Testis (tissue), 3 donors: ENCODE results near the gene OTOF. TPM values are rescaled to one million over a fixed set of nuclear protein-coding genes. Genes with fewer than 3 reads are reported as not detected.

ENCODE experiments used
- DNase-seq: peaks from one replicate; pipeline ENCODE4 v3.0.0-alpha.2; 2019
- H3K27ac ChIP-seq, 2 donors: fragments of 200-600 bp; sonication (generic); one replicate each; pipeline ENCODE4 v1.5.1; 2019
- H3K27me3 ChIP-seq: fragments of 200-600 bp; sonication (generic); one replicate; pipeline ENCODE4 v1.5.1; 2019
- H3K36me3 ChIP-seq: fragments of 200-600 bp; sonication (generic); one replicate; pipeline ENCODE4 v1.5.1; 2017; ENCODE audit warnings: low read depth; ENCODE audit errors: missing control alignments
- H3K4me1 ChIP-seq: fragments of 200-600 bp; sonication (generic); one replicate; pipeline ENCODE4 v1.5.1; 2019
- H3K4me3 ChIP-seq, 2 donors: fragments of 200-600 bp; sonication (generic); one replicate each; pipeline ENCODE4 v1.5.1; 2017 to 2019
- H3K9me3 ChIP-seq: fragments of 200-600 bp; sonication (generic); one replicate; pipeline ENCODE4 v1.5.1; 2017
- POLR2A ChIP-seq: fragments of 450-650 bp; IDR thresholded peaks from one replicate; pipeline ENCODE4 v1.6.1; 2017; ENCODE audit warnings: antibody characterized with exemption, mild to moderate bottlenecking, moderate library complexity
- WGBS, 2 donors: methylation state at CpG; one replicate each; pipeline ENCODE4 v1.1.5; 2018; 5-methylcytosine and 5-hydroxymethylcytosine counted together
- intact Hi-C: fragments of 100-400 bp; cut with DNase I; formaldehyde crosslinking; loops from one replicate; pipeline ENCODE4 v1.15.1; 2023; ENCODE audit warnings: low total_unique reads
- polyA plus RNA-seq: library from polyadenylated mRNA; stranded (reverse); fragments of 350-450 nt; fragmentation: Illumina TruSeq; extraction: RNeasy Lipid Tissue Mini Kit (QIAGEN cat#74804); gene quantifications from one replicate; pipeline ENCODE4 v1.2.3, GENCODE V29; 2014; ENCODE audit warnings: low read depth, low replicate concordance; ENCODE audit not compliant: insufficient read depth
- total RNA-seq, 2 donors: library from RNA; depleted of rRNA; stranded (reverse); fragments of >200 nt; gene quantifications; one replicate each; pipeline ENCODE4 v1.2.3, GENCODE V29; 2016
- TF ChIP-seq, protein P1 (sequence below), 3 experiments: fragments of 450-650 bp in 2 of 3; fragments of 200-600 bp in 1 of 3; sonication (generic) in 1 of 3; IDR thresholded peaks; one replicate each; pipeline ENCODE4 v1.5.1; 2016 to 2019; ENCODE audit warnings: antibody characterized with exemption in 3 of 3, mild to moderate bottlenecking in 2 of 3, moderate library complexity in 1 of 3

The OTOF gene
- total and polyA plus RNA-seq, 3 donors from 2014 or later, result 1.6 to 2.2 (median 1.7) TPM

DNA sequence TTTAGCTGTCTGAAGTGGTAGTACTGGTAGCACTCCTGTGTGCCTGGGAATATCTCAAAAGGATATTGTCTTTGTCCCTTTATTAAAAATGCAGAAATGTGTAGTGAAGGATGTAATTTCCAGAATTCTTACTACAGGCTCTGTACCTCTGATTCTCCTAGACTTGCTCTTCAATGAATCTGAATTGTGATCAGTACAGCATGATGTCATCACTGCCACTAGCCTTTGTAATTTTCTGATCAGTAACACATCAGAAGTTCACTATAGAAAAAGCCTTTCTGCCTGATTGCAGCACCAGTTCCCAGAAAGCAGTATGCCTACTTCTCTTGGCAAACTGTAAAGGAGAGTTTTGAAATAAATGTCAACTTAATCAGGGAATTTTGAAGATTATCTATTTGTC, 29.2 kb upstream of the OTOF start:
- H3K4me1 ChIP-seq, result peaks cover 5% of the 10 kb centered on the region
- no peaks in the 10 kb centered on the region for H3K36me3 ChIP-seq
- no peak for TF ChIP-seq POLR2A
- TF ChIP-seq, protein P1, sequence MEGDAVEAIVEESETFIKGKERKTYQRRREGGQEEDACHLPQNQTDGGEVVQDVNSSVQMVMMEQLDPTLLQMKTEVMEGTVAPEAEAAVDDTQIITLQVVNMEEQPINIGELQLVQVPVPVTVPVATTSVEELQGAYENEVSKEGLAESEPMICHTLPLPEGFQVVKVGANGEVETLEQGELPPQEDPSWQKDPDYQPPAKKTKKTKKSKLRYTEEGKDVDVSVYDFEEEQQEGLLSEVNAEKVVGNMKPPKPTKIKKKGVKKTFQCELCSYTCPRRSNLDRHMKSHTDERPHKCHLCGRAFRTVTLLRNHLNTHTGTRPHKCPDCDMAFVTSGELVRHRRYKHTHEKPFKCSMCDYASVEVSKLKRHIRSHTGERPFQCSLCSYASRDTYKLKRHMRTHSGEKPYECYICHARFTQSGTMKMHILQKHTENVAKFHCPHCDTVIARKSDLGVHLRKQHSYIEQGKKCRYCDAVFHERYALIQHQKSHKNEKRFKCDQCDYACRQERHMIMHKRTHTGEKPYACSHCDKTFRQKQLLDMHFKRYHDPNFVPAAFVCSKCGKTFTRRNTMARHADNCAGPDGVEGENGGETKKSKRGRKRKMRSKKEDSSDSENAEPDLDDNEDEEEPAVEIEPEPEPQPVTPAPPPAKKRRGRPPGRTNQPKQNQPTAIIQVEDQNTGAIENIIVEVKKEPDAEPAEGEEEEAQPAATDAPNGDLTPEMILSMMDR (IDR thresholded peaks at IDR 0.05), result no peak
- H3K9me3 ChIP-seq, result no peaks in the 10 kb centered on the region
- no peak for DNase-seq
- intact Hi-C loops, result no loop called here
- H3K27me3 ChIP-seq, result no peaks in the 10 kb centered on the region
- H3K27ac ChIP-seq, result no peak overlapping the region
- H3K4me3 ChIP-seq, result no peak overlapping the region

GRCh38 chr2:26506279-26506678, 28.4 kb upstream of the OTOF start:
- no peaks in the 10 kb centered on the region for H3K36me3 ChIP-seq
- no peaks in the 10 kb centered on the region for H3K27me3 ChIP-seq
- TF ChIP-seq POLR2A, result no peak
- TF ChIP-seq, protein P1 (IDR thresholded peaks at IDR 0.05), result no peak
- intact Hi-C loops, result no loop called here
- H3K9me3 ChIP-seq, result no peaks in the 10 kb centered on the region
- 77 to 83% methylated on average over 3 to 4 of the region's 4 CpGs for WGBS, 2 donors
- no peak overlapping the region for H3K4me3 ChIP-seq
- peaks cover 5% of the 10 kb centered on the region for H3K4me1 ChIP-seq
- no peak for DNase-seq
- no peak overlapping the region for H3K27ac ChIP-seq

DNA sequence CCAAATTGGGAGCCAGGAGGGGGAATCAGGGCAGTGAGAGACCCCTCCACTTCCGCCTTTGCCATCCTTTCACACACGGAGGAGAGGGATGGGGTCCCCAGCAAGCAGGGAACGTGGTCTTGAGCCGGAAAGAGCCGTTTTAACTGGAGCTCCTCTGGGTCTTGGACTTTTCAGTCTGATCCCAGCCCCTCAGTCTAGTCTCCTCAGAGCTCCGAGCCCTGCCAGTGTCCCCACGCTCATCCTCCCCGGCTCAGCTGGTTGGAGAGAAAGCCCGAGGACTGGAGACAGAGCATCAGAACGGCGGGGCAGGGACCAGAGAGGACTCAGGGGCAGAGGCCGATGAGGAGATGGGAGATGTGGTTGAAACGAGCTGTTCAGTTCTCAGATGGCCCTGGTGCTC, 26.1 kb upstream of the OTOF start:
- WGBS, 2 donors, result 39 to 48% methylated on average over 11 to 13 of the region's 13 CpGs
- intact Hi-C loops, result no loop called here
- no peaks in the 10 kb centered on the region for H3K36me3 ChIP-seq
- H3K27ac ChIP-seq, result no peak overlapping the region
- H3K9me3 ChIP-seq, result no peaks in the 10 kb centered on the region
- H3K4me3 ChIP-seq, result peak overlapping the region; percentile 56 to 58
- no peak for DNase-seq
- no peaks in the 10 kb centered on the region for H3K27me3 ChIP-seq
- peaks cover 5% of the 10 kb centered on the region for H3K4me1 ChIP-seq
- TF ChIP-seq, protein P1 (IDR thresholded peaks at IDR 0.05), result no peak
- no peak for TF ChIP-seq POLR2A

GRCh38 chr2:26503231-26503880, 25.4 kb upstream of the OTOF start:
- no peak for TF ChIP-seq POLR2A
- TF ChIP-seq, protein P1 (IDR thresholded peaks at IDR 0.05), result peak; percentile 43 to 75 (median 70)
- Histone ChIP-seq H3K4me1 (peaks cover 5% of the 10 kb centered on the region), H3K36me3 (no peaks in the 10 kb centered on the region), H3K9me3 (no peaks in the 10 kb centered on the region), H3K27ac (no peak overlapping the region), H3K4me3 (peak overlapping the region; percentile 56 to 58), H3K27me3 (no peaks in the 10 kb centered on the region)
- 1 to 2% methylated on average over 23 to 41 of the region's 41 CpGs for WGBS, 2 donors
- intact Hi-C loops, result no loop called here
- DNase-seq, result peak; percentile 88

DNA sequence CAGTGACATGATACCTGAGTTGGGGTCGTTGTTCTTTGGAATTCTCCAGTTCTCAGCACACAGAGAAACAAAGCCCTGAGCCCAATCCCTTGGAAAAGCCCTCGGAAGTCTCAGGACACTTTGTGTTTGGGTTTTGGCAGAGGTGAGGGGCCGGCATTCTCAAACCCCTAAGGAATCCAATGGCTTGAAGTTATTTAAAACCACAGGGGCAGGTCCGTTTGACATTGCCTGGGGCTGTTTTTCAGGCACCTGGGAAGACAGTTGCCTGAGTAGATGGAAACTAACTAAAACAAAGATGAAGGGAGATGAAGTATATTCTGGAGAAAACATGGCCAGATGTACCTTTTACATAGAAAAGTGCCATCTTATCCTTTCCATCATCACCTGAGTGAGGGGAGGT, 22.5 kb upstream of the OTOF start:
- TF ChIP-seq, protein P1 (IDR thresholded peaks at IDR 0.05), result no peak
- TF ChIP-seq POLR2A, result no peak
- 74 to 80% methylated on average over 4 of the region's 4 CpGs for WGBS, 2 donors
- Histone ChIP-seq H3K4me1 (peaks cover 5% of the 10 kb centered on the region), H3K4me3 (no peak overlapping the region), H3K36me3 (no peaks in the 10 kb centered on the region), H3K9me3 (no peaks in the 10 kb centered on the region), H3K27ac (no peak overlapping the region), H3K27me3 (no peaks in the 10 kb centered on the region)
- intact Hi-C loops, result no loop called here
- DNase-seq, result no peak
